ENCODE measurements around the gene GAD1. TPM values are rescaled to one million over a fixed set of nuclear protein-coding genes. Genes with fewer than 3 reads are reported as not detected.

The GAD1 gene
- total and polyA plus RNA-seq, 2 of the 8 experiments (the other 6 are each of a cell fraction or from before 2014, with no cell fraction given): 0.65 to 1.0 TPM

GRCh38 chr2:170828533-170828916 is 11.8 kb downstream of the GAD1 start:
- POLR2A ChIA-PET (ENCODE audit: partially characterized antibody): no interaction called here
- Histone ChIP-seq H3K4ac (replicated peaks; ENCODE audit: insufficient read length, low read depth, low read length) (no peak overlapping the region), H3K79me2 (ENCODE audit: control insufficient read depth in 1 of 2, insufficient read depth in 2 of 2, low read length in 2 of 2) (no peaks in the 10 kb centered on the region), H3K4me1 (replicated peaks in 1 of 4; ENCODE audit: control insufficient read depth in 3 of 4, insufficient read depth in 4 of 4, low read length in 3 of 4) (peaks cover 0 to 7% (median 5%) of the 10 kb centered on the region in 4 experiments; a peak in 5 of 7 replicates), H3K79me1 (ENCODE audit: low read depth, low read length) (no peaks in the 10 kb centered on the region), H3K18ac (ENCODE audit: extremely low read depth, low read length) (no peak overlapping the region), H3K9ac (replicated peaks in 1 of 4; ENCODE audit: extremely low read depth in 1 of 4, low read depth in 3 of 4, low read length in 3 of 4) (no peak overlapping the region), H4K5ac (ENCODE audit: insufficient read length, low read depth, low read length) (no peak overlapping the region), H3K23me2 (ENCODE audit: low read depth, low read length) (peaks cover 5% of the 10 kb centered on the region; the same call in 1 of the 2 replicates), H2BK15ac (ENCODE audit: low read length) (no peak overlapping the region), H3K36me3 (ENCODE audit: control insufficient read depth in 2 of 4, insufficient read depth in 4 of 4, low read length in 3 of 4) (no peaks in the 10 kb centered on the region; a peak in 1 of 8 replicates), H2BK12ac (ENCODE audit: low read depth, low read length) (peak overlapping the region; percentile 80; the same call in 1 of the 2 replicates), H2BK20ac (ENCODE audit: low read length) (no peak overlapping the region), H4K8ac (ENCODE audit: extremely low read depth, insufficient read depth, low read length) (no peak overlapping the region), H3K4me3 (ENCODE audit: extremely low read depth in 1 of 4, insufficient read depth in 2 of 4, low read depth in 3 of 4, low read length in 4 of 4) (no peak overlapping the region), H3K14ac (ENCODE audit: insufficient read length) (no peak overlapping the region), H3K9me3 (ENCODE audit: insufficient read depth in 2 of 2, low read depth in 1 of 2, low read length in 1 of 2) (no peaks in the 10 kb centered on the region), H4K91ac (replicated peaks; ENCODE audit: insufficient read length, low read length) (no peak overlapping the region), H3K27ac (ENCODE audit: low read depth, low read length) (no peak overlapping the region), H3K23ac (ENCODE audit: insufficient read length) (no peak overlapping the region), H3K56ac (replicated peaks; ENCODE audit: insufficient read length, low read depth, low read length) (no peak overlapping the region), H3K27me3 (replicated peaks in 1 of 4; ENCODE audit: control insufficient read depth in 3 of 4, extremely low read depth in 1 of 4, insufficient read depth in 3 of 4, low read length in 3 of 4) (peaks cover 4 to 39% (median 33%) of the 10 kb centered on the region in 4 experiments), H3K4me2 (ENCODE audit: insufficient read depth in 1 of 2, low read depth in 2 of 2, low read length in 2 of 2) (no peak overlapping the region), H2AFZ (ENCODE audit: low read length) (no peak overlapping the region), H2AK5ac (ENCODE audit: low read depth, low read length) (peak overlapping the region; percentile 93; the same call in 1 of the 2 replicates), H2BK5ac (ENCODE audit: low read depth, low read length) (no peak overlapping the region; the same call in 1 of the 2 replicates), H4K20me1 (replicated peaks in 1 of 2; ENCODE audit: control insufficient read depth in 1 of 2, insufficient read depth in 2 of 2, low read length in 2 of 2) (no peaks in the 10 kb centered on the region), H2BK120ac (replicated peaks; ENCODE audit: low read depth, low read length) (no peak overlapping the region)
- CTCF ChIA-PET (ENCODE audit: partially characterized antibody): no interaction called here
- DNase-seq (ENCODE audit: low read depth in 1 of 2, low spot score in 2 of 2) (no peak), FAIRE-seq (no peak)
- WGBS, 2 experiments (ENCODE audit: extremely low coverage in 1 of 2, insufficient coverage in 1 of 2, insufficient read length in 1 of 2, insufficient replicate concordance in 2 of 2, low coverage in 1 of 2, low lambda C conversion rate in 2 of 2, missing lambda C conversion rate in 1 of 2): 89% methylated on average over 5 of the region's 5 CpGs; no CpG with 5 or more reads in 1 of the 2 experiments
- TF ChIP-seq CREB1 (IDR thresholded peaks at IDR 0.05): no peak
- no peak for TF ChIP-seq HDAC2 (IDR thresholded peaks at IDR 0.05; ENCODE audit: borderline replicate concordance in 1 of 2, low read depth in 2 of 2, low read length in 2 of 2)
- no peak for TF ChIP-seq BACH1 (IDR thresholded peaks at IDR 0.05; ENCODE audit: low read length)
- TF ChIP-seq TCF12 (IDR thresholded peaks at IDR 0.05; ENCODE audit: low read depth, low read length): no peak
- TF ChIP-seq SP2 (IDR thresholded peaks at IDR 0.05; ENCODE audit: low read length): no peak
- TF ChIP-seq RAD21 (IDR thresholded peaks at IDR 0.05 in 1 of 2, conservative IDR thresholded peaks at IDR 0.05 in 1 of 2; ENCODE audit: low read depth in 2 of 2, low read length in 2 of 2): no peak
- TF ChIP-seq SP1 (IDR thresholded peaks at IDR 0.05; ENCODE audit: low read depth, low read length): no peak
- no peak for TF ChIP-seq KDM5A (IDR thresholded peaks at IDR 0.05; ENCODE audit: low read length)
- TF ChIP-seq MAX (IDR thresholded peaks at IDR 0.05): no peak
- no peak for TF ChIP-seq GTF2F1 (IDR thresholded peaks at IDR 0.05; ENCODE audit: borderline replicate concordance, low read depth, low read length)
- TF ChIP-seq E2F6 (IDR thresholded peaks at IDR 0.05): no peak
- TF ChIP-seq USF2 (IDR thresholded peaks at IDR 0.05; ENCODE audit: low read length): no peak
- no peak for TF ChIP-seq CHD1 (IDR thresholded peaks at IDR 0.05; ENCODE audit: low read depth, low read length)
